Peyer's patch (tissue), 4 donors: ENCODE results near the gene CLDN7.

ENCODE experiments used
- CTCF ChIP-seq, 6 experiments: fragments of 450-650 bp in 4 of 6; fragments of 200-600 bp in 2 of 6; sonication (generic) in 1 of 6; IDR thresholded peaks; one replicate each; pipeline ENCODE4 v1.5.1; 2017 to 2019; ENCODE audit warnings: antibody characterized with exemption in 6 of 6, mild to moderate bottlenecking in 3 of 6, moderate library complexity in 1 of 6
- POLR2A ChIP-seq, 2 donors: fragments of 450-650 bp; IDR thresholded peaks; one replicate each; pipeline ENCODE4 v1.5.1; 2017; ENCODE audit warnings: antibody characterized with exemption in 2 of 2, mild to moderate bottlenecking in 2 of 2, moderate library complexity in 2 of 2

- TF ChIP-seq CTCF (IDR thresholded peaks at IDR 0.05) (no peak), POLR2A (IDR thresholded peaks at IDR 0.05) (no peak)
These were observed 11.3 kb downstream of the CLDN7 start for GRCh38 chr17:7250695-7251627.
